ENCODE data around the gene BMP8A.

Gene BMP8A

DNA sequence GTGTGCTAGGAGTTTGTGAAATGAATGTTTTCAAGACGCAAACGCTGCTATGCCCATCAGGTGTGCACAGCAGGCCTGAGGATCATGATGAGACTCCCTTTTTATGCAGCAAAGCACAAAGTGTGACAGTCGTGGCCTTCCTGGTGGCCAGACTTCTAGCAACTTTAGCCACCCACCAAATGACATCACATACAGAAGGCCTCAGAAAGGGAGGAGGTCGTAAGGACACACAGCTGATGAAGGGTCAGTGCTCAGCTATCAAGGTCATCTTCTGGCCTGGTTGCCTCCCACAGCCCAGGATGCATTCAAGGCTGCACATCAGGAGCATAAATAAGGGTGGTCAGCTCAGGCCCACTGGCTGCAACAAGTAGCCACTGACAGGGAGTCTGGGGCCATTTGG is 36.6 kb downstream of the BMP8A start:
- no peak for DNase-seq

DNA sequence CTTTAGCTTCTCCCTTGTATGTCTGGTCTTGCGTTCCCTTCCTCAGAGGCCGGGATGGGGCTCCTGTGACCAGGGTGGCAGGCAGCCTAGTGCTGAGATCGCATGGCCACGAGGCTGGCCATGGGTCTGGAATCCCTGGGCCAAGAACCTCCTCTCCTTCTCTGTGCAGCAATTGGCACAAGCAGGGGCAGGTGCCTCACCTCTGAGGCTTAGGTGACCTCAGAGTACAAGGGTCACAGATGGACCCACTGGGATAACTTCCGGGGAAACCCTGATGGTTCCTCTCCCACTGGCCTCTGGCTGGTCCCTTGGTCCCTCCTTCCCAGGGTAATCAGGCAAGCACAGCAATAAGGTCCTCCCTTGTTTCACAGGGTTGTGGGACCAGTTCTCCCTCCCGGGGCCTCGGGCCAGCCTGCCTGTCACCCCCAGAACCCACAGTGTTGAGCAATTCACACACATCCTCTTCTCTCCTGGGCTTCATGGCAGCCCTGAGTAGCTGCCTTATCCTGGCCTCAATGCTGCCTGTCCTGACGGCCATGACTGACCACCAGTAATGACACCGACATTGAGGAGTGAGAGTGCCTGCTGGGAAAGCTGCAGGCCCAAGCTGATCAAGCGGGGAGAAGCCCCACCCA is 38.6 kb downstream of the BMP8A start:
- no peak for DNase-seq

DNA sequence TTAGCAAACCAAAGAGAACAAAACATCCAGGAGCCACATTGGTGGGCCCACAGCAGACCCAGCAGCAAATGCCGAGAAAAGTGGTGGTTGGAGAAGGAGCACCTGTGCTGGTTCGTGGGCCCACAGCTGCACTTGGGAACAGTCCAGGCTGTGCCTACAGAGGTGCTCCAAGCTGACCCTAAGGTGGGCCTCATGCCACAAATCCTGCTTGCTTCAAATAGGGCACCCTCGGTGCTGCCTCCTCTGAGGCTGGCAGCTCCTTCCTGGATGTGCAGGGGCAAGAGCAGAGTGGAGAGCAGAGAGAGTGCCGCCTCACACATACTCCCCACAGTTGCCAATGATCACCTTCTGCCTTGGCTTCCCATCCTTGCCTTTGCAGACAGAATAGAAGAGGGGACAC is 40.1 kb downstream of the BMP8A start:
- no peak for DNase-seq

DNA sequence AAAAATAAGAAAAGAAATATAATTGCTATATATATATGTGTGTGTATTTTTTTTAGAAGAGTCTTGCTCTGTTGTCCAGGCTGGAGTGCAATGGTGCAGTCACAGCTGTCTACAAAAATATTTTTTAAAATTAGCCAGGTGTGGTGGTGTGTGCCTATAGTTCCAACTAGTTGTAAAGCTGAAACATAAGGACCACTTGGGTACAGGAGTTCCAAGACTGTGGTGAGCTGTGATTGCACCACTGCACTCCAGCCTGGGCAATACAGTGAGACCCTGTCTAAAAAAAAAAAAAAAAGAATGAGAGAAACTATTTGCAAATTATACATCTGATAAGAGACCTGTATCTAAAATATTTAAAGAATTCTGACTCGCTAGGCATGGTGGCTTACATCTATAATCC is 42.0 kb downstream of the BMP8A start:
- DNase-seq, result no peak

DNA sequence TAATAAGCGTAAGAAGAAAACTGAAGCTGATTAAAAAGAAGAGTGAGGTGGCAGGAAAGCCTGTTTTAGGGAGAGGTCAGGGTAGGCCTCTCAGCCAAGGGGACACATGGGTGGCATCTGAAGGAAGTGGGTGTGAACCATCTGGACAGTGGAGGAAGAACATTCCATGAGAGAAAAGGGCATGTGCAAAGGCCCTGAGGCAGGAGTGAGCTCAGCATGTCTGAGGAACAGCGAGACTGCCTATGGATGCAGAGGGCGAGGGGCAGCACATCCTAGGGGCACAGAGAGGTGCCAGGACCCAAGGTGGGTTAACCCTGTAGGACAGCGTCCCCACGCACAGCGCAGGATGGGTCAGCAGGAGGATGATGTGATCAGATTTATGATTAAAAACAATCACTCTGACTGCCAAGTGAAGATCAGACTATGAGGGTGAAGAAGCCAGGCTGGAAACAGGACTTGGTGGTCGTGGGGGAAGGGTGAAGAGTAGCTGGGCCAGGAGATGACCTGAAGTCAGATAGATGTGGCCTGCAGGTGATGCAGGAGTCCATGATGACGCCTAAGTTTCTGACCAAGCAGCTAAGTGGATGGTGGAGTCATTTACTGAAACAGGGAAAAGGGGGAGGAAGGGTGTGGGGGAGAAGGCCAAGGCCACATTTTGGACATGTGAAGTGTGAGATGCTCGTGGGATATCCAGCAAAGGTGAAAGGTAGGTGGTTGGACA is 47.3 kb downstream of the BMP8A start:
- DNase-seq, result no peak

DNA sequence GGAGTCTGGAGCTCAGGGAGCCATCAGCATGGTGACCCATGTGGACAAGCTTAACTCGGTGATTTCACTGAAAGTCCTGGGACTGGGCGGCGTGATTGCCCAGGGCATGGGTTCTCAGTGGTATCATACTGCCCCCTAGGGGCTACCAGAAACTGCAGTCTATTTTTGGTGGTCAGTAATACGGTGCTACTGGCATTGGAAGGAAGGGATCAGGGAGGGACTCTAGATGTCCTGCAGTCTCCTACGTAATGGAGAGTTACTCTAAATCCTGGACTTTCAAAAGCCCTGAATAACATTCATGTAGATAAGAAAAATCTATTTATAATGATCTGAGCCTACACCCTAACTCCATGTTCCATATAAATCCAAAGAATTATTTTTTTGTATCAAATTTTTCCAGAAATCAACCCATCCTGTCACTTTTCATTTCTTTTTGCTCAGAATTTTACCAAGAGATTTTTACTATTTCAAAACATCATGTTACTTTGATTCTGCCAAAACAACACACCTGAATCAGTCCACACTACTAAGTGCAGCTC is 47.9 kb downstream of the BMP8A start:
- peak in 1 of 2 donors; percentile 31 for DNase-seq

DNA sequence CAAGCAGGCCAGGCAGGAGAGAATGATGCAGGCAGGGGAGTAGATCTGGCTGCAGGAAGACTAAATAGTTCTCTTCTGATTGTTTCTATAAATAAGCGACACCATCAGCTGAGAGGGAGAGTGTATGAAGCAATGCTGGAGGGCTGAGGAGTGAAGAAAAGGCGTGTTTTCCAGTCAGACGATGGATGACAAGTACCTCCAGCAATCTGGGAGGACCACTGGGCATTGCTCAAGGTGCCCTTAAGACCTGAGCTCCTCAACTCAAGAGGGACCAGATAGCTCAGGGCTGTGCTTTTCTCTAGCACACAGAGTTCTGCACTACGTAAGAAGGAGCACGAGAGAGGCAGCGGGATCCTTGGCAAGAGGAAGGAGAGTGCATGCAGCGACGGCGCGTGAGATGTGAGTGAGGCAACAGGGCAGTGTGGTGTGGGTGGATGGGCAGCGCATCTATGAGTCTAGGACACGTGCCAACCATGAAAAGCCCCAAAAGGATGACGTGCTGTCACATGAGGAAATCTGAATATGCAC is 49.1 kb downstream of the BMP8A start:
- DNase-seq, result peak in 1 of 2 donors; percentile 15

DNA sequence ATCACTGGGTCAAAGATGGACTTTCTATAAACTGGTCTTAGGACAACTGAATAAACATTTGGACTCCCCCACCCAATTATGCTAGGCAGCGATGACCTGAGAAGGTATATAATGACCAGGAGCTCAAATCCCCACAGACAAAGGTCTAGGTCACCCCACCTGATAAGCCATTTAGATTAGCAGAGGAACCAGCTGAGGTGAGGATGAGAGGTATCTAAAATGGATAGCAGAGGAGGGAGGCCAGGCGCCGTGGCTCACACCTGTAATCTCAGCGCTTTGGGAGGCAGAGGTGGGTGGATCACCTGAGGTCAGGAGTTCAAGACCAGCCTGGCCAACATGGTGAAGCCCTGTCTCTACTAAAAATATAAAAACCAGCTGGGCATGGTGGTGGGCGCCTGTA is 51.5 kb downstream of the BMP8A start:
- no peak for DNase-seq

DNA sequence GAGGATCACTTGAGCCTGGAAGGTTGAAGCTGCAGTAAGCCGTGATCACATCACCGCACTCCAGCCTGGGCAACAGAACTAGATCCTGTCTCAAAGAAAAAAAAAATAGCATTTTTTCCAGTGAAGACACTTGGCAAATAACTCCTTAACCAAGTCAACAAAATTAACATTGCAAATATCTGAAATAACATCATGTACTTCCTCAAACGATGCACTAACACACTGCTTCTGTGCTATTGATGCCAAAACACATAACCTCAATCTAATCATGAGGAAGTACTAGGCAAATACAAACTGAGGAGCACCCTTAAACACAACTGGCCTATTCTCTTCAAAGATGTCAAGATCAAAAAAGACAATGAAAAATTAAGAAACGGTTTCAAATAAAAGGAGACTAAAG is 52.9 kb downstream of the BMP8A start:
- DNase-seq, result no peak

DNA sequence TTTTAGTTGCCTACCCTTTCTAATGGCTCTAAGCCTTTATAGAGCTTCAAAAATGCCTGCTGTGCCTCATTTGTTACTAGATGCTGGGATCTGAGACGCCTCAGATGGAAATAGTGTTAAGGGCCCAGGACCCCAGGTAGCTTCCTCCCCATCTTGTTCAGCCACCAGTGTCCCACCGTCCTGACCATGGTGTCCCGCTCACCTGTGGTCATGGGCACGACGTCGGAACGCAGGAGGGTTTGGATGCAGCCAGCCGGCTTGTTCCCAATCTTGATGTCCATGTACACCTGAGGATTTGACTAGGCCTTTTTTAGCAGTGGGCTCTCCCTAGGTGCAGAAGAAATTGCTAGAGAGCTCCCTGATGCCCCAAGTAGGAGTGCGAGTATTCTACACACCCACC is 54.1 kb downstream of the BMP8A start:
- no peak for DNase-seq

DNA sequence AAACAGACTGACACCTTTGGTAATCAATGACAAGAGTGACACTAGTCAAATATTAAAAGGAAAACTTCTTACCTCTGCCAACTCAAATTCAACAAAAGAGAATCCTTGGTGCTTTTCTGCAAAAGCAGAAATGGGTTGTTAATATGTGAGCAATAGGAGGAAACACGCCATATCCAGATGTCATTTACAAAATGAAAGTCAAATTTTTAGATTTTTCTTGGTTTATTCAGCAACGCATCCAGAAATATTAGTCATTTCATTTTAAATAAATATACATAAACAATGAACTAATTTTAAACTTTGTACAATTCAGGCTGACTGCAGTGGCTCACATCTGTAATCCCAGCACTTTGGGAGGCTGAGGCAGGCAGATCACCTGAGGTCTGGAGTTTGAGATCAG is 62.8 kb downstream of the BMP8A start:
- no peak for DNase-seq

DNA sequence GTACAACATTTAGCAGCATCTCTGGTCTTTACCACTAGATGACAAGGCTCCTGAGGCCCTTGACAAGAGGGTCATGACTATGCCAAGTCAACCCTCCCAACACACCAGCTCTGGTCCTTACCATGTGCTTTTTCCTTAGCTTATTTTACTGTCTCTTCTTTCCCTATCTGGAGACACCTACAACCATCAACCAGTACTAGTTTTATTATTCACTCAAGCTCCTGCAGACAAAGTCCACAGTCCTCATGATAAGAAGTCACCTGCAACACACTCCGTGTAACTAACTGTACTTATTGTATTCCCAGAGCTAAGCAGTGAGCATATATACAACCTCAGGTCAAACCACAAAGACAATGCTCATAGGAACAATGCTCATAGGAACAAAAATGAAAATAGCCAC is 69.8 kb downstream of the BMP8A start:
- DNase-seq, result no peak

DNA sequence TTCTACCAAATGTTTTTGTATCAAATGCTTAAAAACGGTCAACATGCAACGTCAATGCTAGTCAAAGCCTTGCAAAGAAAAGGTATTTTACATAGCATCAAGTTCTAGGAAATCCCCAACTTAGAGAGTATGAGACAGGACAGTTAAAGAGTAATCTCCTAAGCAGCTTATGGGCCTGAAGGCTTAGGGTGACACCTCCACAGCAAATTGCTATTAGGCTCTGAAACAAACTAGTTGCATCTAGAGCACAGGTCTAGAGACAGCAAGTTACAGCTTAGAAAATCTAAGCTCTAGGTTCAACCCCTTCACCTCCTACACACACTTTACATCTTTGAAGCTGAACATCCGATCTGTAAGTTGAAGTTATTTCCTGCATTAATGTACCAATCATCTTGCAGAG is 71.5 kb downstream of the BMP8A start:
- DNase-seq, result no peak

DNA sequence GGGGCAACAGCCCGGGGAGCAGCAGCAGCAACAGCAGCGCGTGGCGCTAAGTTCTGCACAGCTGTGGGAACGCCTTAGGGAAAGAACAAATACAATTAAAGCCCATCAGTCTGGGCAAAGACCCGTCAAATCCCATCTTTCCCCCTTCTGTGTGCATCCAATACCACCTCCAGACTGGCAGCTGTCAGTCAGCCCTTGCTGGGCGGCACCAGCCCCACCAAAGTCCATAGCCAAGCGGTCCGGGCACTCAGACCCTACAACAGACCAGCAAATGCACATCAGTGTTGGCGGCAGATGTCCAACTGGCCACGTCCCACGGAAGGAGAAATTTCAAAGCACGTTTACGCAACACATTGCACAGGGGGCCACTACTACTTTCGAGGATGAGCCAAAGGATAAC is 72.2 kb downstream of the BMP8A start:
- no peak for DNase-seq

DNA sequence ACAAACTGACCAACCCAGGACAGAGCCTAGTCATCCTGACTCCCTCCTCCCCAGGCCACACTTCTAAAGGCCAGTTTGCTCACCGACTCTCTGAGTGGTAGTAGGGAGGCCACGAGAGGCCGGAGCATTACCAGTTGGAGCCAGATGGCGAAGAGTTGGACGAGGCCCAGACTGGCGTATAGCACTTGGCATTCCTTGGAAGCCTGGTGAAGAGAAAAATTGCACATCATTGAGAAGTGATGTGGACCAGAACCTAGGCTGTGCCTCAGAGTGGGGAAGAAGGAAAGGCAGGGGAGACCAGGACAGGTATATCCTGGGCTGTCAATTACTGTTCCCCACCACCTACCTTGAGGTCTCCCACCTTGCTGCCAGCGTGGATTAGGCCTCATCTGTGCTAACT is 72.9 kb downstream of the BMP8A start:
- DNase-seq, result no peak

DNA sequence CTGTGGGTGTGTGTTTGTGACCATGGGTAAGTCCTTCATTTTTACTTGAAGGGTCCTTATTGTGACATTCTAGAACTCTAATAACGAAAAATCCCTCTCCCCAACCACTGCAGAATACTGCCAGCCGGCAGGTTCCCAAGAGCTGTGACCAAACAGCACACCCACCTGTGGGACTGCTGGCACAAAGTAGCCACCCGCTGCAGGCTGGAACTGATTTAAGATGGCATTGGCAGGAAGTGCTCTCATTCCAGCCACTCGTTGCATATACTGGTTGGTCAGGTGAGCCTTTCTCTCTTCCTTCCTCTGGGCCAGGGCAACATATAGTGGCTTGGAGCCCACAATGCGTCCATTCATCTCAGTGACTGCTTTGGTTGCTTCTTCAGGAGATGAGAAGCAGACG is 73.5 kb downstream of the BMP8A start:
- no peak for DNase-seq

DNA sequence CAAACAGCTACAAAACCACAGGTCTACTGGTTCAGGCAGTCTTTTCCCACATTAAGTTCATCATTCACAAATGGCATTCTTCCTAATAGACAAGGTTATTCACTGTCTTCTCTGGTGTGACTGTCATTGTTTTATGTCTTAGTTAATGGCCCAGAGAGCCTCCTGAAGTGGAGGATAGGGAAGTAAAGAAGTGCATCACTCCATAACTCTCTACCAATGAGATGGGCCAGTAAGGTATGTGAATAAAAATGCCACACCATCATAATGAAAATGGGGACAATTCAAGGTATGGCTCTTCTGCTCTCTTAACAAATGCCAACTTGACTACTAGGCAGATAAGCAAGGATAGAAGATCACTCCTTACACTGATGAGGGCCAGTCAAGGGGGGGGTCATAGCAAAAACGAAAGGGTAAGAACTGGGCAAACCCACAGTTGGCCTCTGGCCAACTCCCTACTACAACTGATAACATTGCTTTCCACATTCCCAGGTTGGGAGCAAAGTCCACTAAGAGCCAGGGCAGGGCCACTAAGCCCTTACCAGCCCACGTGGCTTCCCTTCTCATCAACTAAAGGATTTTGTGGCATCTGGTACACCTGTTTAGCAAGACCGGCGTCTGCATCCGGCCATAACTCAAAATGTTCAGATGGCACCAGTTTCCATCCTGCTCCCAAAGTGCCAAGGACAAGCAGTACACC is 75.2 kb downstream of the BMP8A start:
- no peak for DNase-seq

DNA sequence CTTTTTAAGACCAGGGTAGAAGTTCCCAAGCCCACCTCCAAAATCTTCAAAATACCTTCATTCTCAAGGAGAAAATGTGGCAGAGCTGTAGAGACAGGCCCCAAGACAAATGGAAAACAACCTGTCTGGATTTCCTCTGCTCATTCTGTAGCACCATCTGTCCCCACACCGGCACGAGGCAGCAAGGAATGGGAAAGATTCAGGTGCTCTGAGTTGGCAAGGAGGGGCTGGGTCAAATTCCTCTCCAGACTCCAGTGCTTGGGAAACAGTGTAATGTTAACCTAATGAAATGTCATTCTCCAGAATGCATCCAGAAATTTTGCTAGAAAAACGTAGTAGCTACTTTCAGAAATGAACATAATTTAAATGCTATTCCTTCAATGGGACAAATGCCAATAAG is 75.9 kb downstream of the BMP8A start:
- DNase-seq, result no peak

DNA sequence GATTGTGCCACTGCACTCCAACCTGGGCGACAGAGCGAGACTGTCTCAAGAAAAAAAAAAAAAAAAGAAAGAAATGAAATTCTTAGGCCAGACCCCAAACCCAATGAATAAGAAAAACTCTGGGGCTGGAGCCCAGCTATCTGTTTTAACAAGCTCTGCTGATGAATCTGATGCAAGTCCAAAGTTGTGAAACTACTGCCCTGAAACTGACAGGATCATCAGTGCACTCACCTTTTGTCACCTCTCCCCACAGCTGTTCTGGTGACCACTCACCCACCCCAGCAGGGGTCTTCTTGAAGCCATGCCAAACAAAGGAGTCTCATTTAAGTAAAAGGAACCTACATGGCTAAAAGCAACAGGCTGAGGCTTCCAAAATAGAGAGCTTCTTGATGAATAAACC is 76.8 kb downstream of the BMP8A start:
- DNase-seq, result no peak

DNA sequence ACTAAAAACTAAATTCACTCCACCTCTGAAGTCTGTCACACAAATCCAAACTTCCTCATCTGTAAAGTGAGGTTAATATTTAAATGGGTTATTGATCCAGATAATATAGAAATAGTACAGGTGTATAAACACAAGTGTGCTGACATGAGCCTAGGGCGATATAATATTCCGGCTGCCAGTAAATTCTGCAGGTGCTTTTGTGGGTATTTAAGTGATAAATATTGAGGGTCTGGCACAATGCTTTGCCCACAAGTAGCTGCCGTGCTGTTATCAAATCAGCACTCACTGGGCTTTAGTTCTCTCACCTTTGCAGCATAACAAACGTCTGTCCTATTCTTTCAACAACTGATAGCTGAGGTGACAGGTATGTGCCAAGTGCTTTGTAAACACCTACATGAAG is 77.6 kb downstream of the BMP8A start:
- no peak for DNase-seq

DNA sequence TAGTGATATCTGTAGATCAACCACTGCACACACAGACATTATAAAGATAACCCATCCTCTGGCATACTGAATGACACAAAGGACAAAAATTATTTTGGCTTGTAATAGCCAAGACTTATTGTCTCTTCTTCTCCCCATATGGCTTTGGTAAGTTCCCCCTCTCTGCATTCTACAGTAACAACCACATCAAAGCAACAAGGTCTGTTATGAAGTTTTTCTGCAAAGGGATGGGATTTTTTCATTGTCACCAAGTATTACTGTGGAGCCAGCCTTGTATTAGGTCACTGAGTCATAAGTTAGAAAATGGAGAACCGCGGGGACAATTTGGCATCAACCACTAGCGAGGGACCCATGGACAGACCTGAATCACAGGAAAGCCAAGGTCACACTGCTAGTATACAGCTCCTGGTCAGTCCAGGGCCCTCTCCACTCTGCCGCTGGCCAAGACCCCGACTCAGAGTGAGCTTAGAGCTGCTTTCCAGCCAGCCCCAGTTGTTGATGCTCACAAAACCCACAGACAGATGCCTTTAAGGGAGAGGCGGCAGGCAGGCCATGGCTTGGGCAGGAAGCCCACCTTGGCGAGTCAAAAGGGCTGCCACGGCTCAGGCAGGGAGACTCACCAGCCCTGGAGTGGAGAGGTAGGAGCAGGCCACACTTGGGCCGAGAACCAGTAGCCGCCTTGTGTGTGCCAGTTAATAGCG is 79.2 kb downstream of the BMP8A start:
- no peak for DNase-seq

DNA sequence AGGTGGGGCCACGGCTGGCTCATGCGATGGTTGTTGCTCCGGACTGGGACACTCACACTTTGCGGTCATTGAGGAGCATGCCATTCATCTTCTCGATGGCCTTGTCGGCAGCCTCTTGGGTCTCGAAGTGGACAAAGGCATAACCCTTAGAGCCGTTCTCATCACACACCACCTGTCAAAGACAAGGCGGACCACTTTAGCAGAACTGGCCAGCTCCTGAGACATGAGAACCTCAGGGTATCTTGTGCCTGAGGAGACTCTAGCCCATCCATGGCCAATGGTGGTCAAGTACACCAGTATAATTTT is 79.7 kb downstream of the BMP8A start:
- no peak for DNase-seq

DNA sequence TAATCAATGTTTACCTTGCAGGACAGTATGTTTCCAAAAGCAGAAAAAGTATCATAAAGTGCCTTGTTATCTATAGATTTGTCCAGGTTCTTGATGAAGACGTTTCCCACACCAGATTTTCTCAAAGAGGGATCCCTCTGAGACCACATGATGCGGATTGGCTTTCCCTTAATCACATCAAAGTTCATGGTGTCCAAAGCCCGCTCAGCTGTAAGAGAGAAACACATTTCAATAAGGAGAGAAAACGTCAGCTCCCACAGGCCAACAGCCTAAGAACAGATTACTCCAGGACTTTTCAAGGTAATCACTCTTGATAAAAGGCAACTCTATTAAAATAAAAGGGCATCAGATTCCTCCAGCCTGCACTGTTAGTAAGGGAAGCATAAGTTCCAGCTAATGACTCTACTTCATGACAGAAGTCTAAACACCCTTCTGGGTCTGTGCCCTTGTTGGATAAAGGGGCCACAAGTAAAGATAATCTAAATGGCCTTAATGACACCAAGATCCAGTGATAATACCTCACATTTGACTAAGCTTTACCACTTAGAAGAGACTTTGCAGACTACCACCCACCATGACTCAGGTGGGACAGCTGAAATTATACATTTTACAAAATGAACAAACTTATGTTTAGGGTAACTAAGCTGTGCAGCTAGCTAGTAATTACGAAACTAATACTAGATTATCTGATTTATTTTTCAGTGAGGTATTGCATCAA is 81.1 kb downstream of the BMP8A start:
- no peak for DNase-seq
